ENCODE results near the gene DUOX1.

The DUOX1 gene

GRCh38 chr15:45112591-45113379 lies 17.0 kb upstream of the DUOX1 start:
- H3K36me3 ChIP-seq (ENCODE audit: insufficient read depth, low read length), result no peaks in the 10 kb centered on the region
- H3K9ac ChIP-seq (ENCODE audit: low read depth, low read length), result no peak overlapping the region
- ATAC-seq (ENCODE audit: insufficient read depth, low read depth) (no peak), DNase-seq (no peak)
- no peaks in the 10 kb centered on the region for H4K20me1 ChIP-seq (ENCODE audit: insufficient read depth, low read length)
- no peak overlapping the region for H3K4me2 ChIP-seq (ENCODE audit: insufficient read depth, low read length)
- TF ChIP-seq EZH2 (IDR thresholded peaks at IDR 0.05; ENCODE audit: borderline replicate concordance, low read depth, low read length, severe bottlenecking) (no peak), CTCF (IDR thresholded peaks at IDR 0.05; ENCODE audit: borderline replicate concordance, extremely low read depth, low read length, poor library complexity, severe bottlenecking) (no peak)
- no peaks in the 10 kb centered on the region for H3K9me3 ChIP-seq (ENCODE audit: insufficient read depth, low read length, severe bottlenecking)
- peaks cover 1% of the 10 kb centered on the region; the same call in 1 of the 2 replicates for H3K4me1 ChIP-seq (ENCODE audit: insufficient read depth, low read length)
- H3K27me3 ChIP-seq (ENCODE audit: insufficient read depth, low read length, poor library complexity), result no peaks in the 10 kb centered on the region
- no peak overlapping the region for H2AFZ ChIP-seq (ENCODE audit: low read depth, low read length)
- no peak overlapping the region for H3K4me3 ChIP-seq (ENCODE audit: low read depth in 1 of 2, low read length in 2 of 2)
- no peaks in the 10 kb centered on the region for H3K79me2 ChIP-seq (ENCODE audit: insufficient read depth, low read length)
- no peak overlapping the region for H3K27ac ChIP-seq (ENCODE audit: low read length)

GRCh38 chr15:45113380-45113990 lies 16.3 kb upstream of the DUOX1 start:
- H3K36me3 ChIP-seq (ENCODE audit: insufficient read depth, low read length), result no peaks in the 10 kb centered on the region
- H3K27ac ChIP-seq (ENCODE audit: low read length), result no peak overlapping the region
- H3K27me3 ChIP-seq (ENCODE audit: insufficient read depth, low read length, poor library complexity), result no peaks in the 10 kb centered on the region
- H3K79me2 ChIP-seq (ENCODE audit: insufficient read depth, low read length), result no peaks in the 10 kb centered on the region
- no peak for TF ChIP-seq CTCF (IDR thresholded peaks at IDR 0.05; ENCODE audit: borderline replicate concordance, extremely low read depth, low read length, poor library complexity, severe bottlenecking)
- TF ChIP-seq EZH2 (IDR thresholded peaks at IDR 0.05; ENCODE audit: borderline replicate concordance, low read depth, low read length, severe bottlenecking), result no peak
- no peak overlapping the region for H3K9ac ChIP-seq (ENCODE audit: low read depth, low read length)
- no peaks in the 10 kb centered on the region for H4K20me1 ChIP-seq (ENCODE audit: insufficient read depth, low read length)
- no peaks in the 10 kb centered on the region for H3K9me3 ChIP-seq (ENCODE audit: insufficient read depth, low read length, severe bottlenecking)
- no peak overlapping the region for H3K4me2 ChIP-seq (ENCODE audit: insufficient read depth, low read length)
- peaks cover 3% of the 10 kb centered on the region; the same call in 1 of the 2 replicates for H3K4me1 ChIP-seq (ENCODE audit: insufficient read depth, low read length)
- no peak overlapping the region for H2AFZ ChIP-seq (ENCODE audit: low read depth, low read length)
- H3K4me3 ChIP-seq (ENCODE audit: low read depth in 1 of 2, low read length in 2 of 2), result no peak overlapping the region
- DNase-seq (no peak), ATAC-seq (ENCODE audit: insufficient read depth, low read depth) (no peak)

- no peak for DNase-seq
These were observed 15.6 kb upstream of the DUOX1 start, which contains the start of the genes DUOX2 and DUOXA2 for GRCh38 chr15:45114076-45114750. Gene DUOX2 (minus strand): TSS chr15:45114172. CDS start chr15:45113411, 761 bp downstream. Gene DUOXA2 (plus strand): TSS chr15:45114326. CDS start chr15:45114606, 280 bp downstream.

More at GRCh38 chr15:45114076-45114750, 15.6 kb upstream of the DUOX1 start, which contains the start of the genes DUOX2 and DUOXA2:
- Histone ChIP-seq H3K79me2 (ENCODE audit: insufficient read depth, low read length) (no peaks in the 10 kb centered on the region), H2AFZ (ENCODE audit: low read depth, low read length) (no peak within 1 kb of the TSS), H3K27me3 (ENCODE audit: insufficient read depth, low read length, poor library complexity) (no peaks in the 10 kb centered on the region), H3K27ac (ENCODE audit: low read length) (no peak within 1 kb of the TSS), H3K9me3 (ENCODE audit: insufficient read depth, low read length, severe bottlenecking) (no peaks in the 10 kb centered on the region), H4K20me1 (ENCODE audit: insufficient read depth, low read length) (no peaks in the 10 kb centered on the region), H3K9ac (ENCODE audit: low read depth, low read length) (no peak within 1 kb of the TSS), H3K4me1 (ENCODE audit: insufficient read depth, low read length) (peaks cover 3% of the 10 kb centered on the region; the same call in 1 of the 2 replicates), H3K36me3 (ENCODE audit: insufficient read depth, low read length) (no peaks in the 10 kb centered on the region), H3K4me3 (ENCODE audit: low read depth in 1 of 2, low read length in 2 of 2) (no peak within 1 kb of the TSS), H3K4me2 (ENCODE audit: insufficient read depth, low read length) (no peak within 1 kb of the TSS)
- no peak for ATAC-seq (ENCODE audit: insufficient read depth, low read depth)
- TF ChIP-seq EZH2 (IDR thresholded peaks at IDR 0.05; ENCODE audit: borderline replicate concordance, low read depth, low read length, severe bottlenecking), result no peak
- TF ChIP-seq CTCF (IDR thresholded peaks at IDR 0.05; ENCODE audit: borderline replicate concordance, extremely low read depth, low read length, poor library complexity, severe bottlenecking), result no peak
